ENCODE results near the gene VTI1A.
"Not testable (repeated sequence)": the region's sequence is repeated elsewhere in the genome, so short reads cannot be mapped to it uniquely, and the experiment has no call there.

Gene VTI1A

GRCh38 chr10:112590786-112591185, 143.8 kb downstream of the VTI1A start:
- DNase-seq, result not testable (repeated sequence)

GRCh38 chr10:112593023-112593422, 146.0 kb downstream of the VTI1A start:
- no peak for DNase-seq

- DNase-seq, result no peak
These were observed 154.4 kb downstream of the VTI1A start for GRCh38 chr10:112601214-112602090.

GRCh38 chr10:112603062-112603461, 156.0 kb downstream of the VTI1A start:
- DNase-seq, result no peak

GRCh38 chr10:112605063-112605462, 158.0 kb downstream of the VTI1A start:
- DNase-seq, result peak; percentile 7

GRCh38 chr10:112607506-112607905, 160.5 kb downstream of the VTI1A start:
- DNase-seq, result no peak

GRCh38 chr10:112613620-112614019, 166.6 kb downstream of the VTI1A start:
- no peak for DNase-seq

GRCh38 chr10:112614072-112614471, 167.1 kb downstream of the VTI1A start:
- no peak for DNase-seq

- no peak for DNase-seq
These were observed 167.6 kb downstream of the VTI1A start for GRCh38 chr10:112614586-112614985.

- no peak for DNase-seq
These were observed 168.3 kb downstream of the VTI1A start for GRCh38 chr10:112615269-112615668.

GRCh38 chr10:112616647-112617046, 169.6 kb downstream of the VTI1A start:
- no peak for DNase-seq

GRCh38 chr10:112618814-112619213, 171.8 kb downstream of the VTI1A start:
- no peak for DNase-seq

GRCh38 chr10:112619556-112619955, 172.5 kb downstream of the VTI1A start:
- no peak for DNase-seq

- no peak for DNase-seq
These were observed 175.8 kb downstream of the VTI1A start for GRCh38 chr10:112622786-112623185.

- no peak for DNase-seq
These were observed 177.6 kb downstream of the VTI1A start for GRCh38 chr10:112624546-112625048.

- no peak for DNase-seq
These were observed 182.1 kb downstream of the VTI1A start for GRCh38 chr10:112628951-112629609.

- DNase-seq, result no peak
These were observed 184.7 kb downstream of the VTI1A start for GRCh38 chr10:112631501-112632400.

GRCh38 chr10:112634096-112634830, 187.2 kb downstream of the VTI1A start:
- DNase-seq, result no peak

- DNase-seq, result no peak
These were observed 190.9 kb downstream of the VTI1A start for GRCh38 chr10:112637901-112638300.

GRCh38 chr10:112639298-112639697, 192.3 kb downstream of the VTI1A start:
- DNase-seq, result no peak

- no peak for DNase-seq
These were observed 193.6 kb downstream of the VTI1A start for GRCh38 chr10:112640638-112641037.

- no peak for DNase-seq
These were observed 196.7 kb downstream of the VTI1A start for GRCh38 chr10:112643600-112644264.

Measured in OCI-M1 (cell line).